Midbrain (tissue), 1 donor: Measurements from ENCODE around the gene LPIN1.
"Not testable (repeated sequence)": the region's sequence is repeated elsewhere in the genome, so short reads cannot be mapped to it uniquely, and the experiment has no call there.

Experiments used
- DNase-seq: peaks from one replicate; lab custom pipeline; 2025; lab: John Stamatoyannopoulos, UW

The LPIN1 gene

GRCh38 chr2:11744631-11745394, 1.6 kb upstream of the LPIN1 start:
- DNase-seq = no peak

DNA sequence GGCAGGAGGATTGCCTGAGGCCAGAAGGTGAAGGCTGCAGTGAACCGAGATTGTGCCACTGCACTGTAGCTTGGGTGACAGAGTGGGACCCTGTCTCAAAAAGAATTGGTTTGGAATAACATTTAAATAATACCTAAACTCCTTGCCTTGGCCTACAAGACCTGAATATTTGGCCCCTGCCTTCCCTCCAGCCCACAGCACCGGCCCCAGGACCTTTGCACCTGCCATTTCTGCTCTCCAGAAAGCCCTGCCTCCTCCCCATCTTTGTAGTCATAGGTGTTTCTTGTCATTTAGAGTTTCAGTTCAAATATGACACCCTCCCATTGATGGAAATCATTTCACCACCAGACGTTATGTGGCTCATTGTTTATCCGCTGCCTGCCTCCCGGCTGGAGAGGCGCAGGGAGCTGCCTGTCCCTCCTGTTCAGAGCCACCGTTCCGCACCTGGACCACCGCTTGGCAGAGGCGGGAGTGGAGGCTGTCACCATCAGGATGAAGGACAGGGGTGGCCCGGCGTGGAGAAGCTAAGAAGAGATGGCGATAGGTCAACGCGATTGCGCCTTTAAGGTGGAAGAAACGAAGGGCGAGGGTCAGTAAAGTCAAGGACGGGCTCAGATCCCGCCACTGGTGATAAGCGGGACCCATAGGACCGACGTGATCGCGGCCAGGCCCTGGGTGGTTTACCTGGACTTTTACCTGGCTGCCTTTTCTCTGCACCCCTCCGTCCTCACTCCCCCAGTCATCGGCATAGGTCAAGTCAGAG, 638 bp upstream of the LPIN1 start:
- DNase-seq = no peak

DNA sequence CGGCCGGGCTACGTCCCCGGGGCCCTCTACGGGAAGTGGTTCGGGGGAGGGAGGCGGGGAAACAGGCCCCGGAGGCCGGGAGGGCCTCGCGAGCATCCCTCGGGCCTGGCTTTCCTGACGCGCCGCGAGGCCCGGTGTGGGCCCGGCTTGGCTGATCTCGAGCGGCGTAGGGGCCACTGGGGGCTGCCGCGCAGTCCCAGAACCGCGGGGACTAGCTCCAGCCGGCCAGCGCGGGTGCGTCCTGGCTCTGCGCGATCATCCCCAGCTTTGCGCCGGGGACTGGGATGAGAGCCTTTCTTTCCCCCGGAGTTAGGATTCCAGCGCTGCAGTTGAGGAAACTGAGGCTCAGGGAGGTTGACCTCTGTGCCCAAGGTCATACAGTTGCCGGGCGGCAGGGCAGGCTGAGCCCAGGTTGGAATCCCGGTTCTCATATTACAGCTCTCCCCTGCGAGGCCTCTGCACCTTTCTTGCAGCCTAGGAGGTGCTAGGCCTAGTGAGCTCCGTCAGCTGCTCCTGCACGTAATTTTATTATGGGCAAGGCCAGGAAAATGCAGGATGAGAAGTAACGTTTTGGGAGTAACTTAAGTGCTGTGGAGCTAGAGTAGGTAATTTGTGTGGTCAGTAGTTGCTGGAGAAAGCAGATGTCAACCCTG, 501 bp downstream of the LPIN1 start:
- DNase-seq = no peak

- DNase-seq = no peak
Measured at GRCh38 chr2:11748018-11748860, 1.8 kb downstream of the LPIN1 start.

DNA sequence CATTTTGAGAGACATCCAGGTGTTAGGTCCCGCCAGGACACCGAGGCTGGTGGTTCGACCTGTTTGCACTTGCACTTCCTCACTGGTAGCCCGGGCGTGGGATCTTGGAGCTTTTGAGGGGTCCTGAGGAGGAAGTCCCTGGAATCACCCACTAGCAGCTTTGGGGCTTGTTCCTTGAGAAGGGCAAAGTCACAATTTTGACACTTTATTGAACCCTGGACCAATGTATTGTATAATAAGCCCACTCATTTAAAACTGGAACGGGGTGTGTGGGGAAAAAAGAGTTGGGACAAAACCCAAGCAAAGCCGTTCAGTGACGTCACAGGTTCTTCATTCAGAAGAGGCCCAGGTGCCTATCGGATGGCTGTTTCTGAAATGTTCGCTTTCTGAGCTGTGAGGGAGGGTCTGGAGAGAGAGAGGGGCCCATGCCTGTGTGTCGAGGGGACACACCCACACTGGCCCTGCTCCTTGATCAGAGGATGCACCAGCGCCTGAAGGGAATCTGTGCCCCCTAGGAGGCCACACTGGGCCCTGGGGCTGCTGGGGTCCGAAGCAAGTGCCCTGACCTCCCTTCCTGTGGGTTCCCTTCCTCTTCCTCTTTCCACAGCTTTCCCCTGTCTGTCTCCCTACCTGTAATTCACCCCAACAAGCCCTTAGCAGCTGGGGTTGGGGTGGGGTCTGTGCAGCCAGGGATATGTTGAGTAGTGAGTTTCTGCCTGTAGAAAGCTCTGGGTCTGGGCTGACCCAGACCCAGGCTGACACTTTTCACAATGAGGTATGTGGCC, 2.6 kb downstream of the LPIN1 start:
- DNase-seq = no peak

DNA sequence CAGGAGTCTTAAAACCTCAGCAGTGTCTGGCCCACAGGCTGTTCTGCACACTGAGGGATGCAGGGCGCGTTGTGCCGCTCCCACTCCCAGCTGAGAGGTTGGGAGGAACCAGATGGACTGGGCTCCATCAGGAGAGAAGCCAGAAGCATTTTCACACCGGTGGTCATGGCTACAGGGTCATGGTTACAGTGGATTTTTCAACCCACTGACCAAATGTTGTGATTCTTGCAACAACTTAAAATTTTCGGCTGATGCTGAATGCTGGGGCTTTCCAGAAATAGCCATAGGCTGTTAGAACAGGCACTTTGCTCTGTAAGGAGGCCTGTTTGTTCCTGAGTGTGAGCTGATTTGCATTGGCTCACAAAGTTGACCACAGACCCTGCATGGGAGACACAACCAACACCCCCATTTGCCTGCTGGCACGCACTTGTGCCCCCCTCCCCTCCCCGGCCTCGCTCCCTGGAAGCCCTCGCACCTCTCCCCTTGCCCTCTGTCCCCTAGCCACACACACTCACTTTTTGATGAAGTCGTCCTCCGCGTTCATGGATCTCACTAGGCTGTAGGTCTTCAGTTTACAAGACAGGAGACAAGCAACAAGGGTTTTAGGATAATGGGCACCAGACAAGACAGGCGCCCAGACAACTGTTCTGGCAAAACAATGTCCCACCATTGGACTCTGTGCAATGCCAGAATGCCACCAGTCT, 3.4 kb downstream of the LPIN1 start:
- DNase-seq = no peak

- DNase-seq = no peak
Measured at GRCh38 chr2:11750422-11750821, 4.0 kb downstream of the LPIN1 start.

DNA sequence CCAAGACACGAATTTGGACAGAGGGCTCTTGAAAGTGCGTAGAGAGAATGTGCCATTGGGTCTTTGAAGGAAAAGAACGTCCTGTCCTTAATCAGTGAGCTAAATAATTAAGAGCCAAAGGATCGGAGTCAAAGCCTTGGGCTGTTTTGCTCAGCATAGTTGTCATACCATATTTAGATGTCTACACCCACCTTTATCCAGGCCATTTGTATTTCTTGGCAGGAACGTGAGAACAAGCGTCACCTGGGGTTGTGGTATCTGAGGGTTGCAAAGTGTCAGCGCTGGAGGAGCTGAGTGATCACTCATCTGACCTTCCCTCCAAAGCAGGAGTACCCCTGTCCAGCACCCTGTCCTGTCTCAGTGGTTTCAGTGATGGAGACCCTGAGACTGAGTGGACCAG, 4.5 kb downstream of the LPIN1 start:
- DNase-seq = no peak

GRCh38 chr2:11752906-11753305, 6.5 kb downstream of the LPIN1 start:
- no peak for DNase-seq

GRCh38 chr2:11753452-11753885, 7.0 kb downstream of the LPIN1 start:
- DNase-seq = no peak

DNA sequence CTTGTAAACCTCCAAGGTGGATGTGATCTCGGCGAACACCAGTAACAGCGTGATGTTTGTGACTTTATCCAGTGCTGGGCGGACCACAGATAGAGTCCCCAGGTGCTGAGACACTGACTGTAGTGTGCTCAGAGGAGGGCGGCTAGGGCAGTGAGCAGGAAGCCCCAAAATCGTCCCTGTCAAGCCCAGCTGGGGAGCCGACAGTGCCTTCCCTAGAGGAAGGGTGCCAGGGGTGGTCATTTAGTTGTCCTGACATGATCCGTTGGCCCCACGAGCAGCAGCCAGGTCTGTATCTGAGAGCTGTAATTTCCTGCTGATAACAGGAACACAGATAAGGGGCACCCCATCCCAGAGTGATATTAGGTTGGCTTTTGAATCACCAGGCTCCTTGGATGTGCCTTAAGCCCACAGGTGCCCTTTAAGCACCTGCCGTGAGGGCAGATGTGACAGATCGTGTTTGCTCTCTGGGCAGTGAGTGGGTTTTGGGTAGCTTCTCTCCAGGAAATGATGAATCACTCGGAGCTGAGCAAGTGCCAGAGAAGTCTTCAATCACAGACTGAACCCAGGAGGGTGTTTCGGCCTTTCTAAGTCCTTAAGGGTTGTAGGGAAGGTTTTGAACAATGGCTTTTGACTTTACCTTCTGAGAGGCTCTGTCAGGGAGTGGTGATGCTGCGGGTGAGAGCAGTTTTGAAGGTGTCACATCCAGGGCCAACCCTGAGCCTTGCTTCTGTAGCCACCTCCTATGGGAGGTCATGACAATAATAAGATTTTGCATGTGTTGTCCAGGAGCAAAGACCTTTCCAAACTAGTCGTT, 7.7 kb downstream of the LPIN1 start:
- no peak for DNase-seq

- no peak for DNase-seq
Measured at GRCh38 chr2:11754700-11755015, 8.2 kb downstream of the LPIN1 start.

- no peak for DNase-seq
Measured at GRCh38 chr2:11757101-11757500, 10.7 kb downstream of the LPIN1 start.

DNA sequence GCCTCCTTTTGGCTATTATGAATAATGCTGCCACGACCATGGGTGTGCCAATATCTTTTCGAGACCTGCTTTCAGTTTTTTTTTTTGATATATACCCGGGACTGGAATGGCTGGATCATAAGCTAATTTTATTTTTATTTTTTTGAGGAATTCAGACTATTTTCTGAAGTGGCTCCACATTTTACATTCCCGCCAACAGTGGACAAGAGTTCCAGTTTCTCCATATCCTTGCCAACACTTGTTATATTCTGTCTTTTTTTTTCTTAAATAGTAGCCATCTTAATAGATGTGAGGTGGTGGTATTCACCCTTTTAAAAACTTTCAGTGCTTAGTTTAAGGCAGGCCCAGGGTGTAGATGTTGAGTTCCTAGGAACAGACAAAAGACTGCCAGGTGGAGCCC, 11.8 kb downstream of the LPIN1 start:
- no peak for DNase-seq

DNA sequence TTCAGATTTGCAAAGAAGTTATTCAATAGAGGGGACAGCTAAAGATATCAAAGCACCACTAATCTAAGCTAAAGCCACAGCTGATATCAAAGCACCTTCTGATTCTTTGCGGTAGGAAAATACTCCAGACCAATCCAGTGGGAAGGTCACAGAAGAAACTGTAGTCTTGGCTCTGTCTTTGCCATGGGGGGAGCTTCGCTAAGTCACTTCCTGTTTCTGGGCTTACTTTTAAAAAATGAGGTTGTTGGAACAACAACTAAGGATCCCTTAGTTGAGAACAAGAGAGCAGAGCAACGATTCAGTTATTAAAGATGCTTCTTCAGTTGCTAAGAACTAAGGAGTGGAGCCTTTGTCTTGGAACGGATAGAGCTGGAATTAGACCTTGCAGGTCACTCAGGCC, 12.2 kb downstream of the LPIN1 start:
- no peak for DNase-seq

- not testable (repeated sequence) for DNase-seq
Measured at GRCh38 chr2:11759182-11759975, 12.9 kb downstream of the LPIN1 start.

- DNase-seq = no peak
Measured at GRCh38 chr2:11761259-11761658, 14.8 kb downstream of the LPIN1 start.

GRCh38 chr2:11762031-11762430, 15.6 kb downstream of the LPIN1 start:
- DNase-seq = no peak
